ENCODE results near the gene GP5. TPM values are rescaled to one million over a fixed set of nuclear protein-coding genes. Genes with fewer than 3 reads are reported as not detected.

GP5 gene
- total and polyA plus RNA-seq, 2 of the 13 experiments (the other 11 are each of a cell fraction or from before 2014, with no cell fraction given): not detected

- no peak for TF ChIP-seq ATF7-NPFF (CRISPR knock-in tag; IDR thresholded peaks at IDR 0.05; ENCODE audit: low read depth)
- no peak for TF ChIP-seq HIC2 (CRISPR knock-in tag; IDR thresholded peaks at IDR 0.05; ENCODE audit: low read depth)
- no peak for TF ChIP-seq ZNF451 (CRISPR knock-in tag; IDR thresholded peaks at IDR 0.05)
- no peak for TF ChIP-seq NCOA5 (CRISPR knock-in tag; IDR thresholded peaks at IDR 0.05)
- TF ChIP-seq THYN1 (CRISPR knock-in tag; IDR thresholded peaks at IDR 0.05; ENCODE audit: borderline replicate concordance, low read depth): no peak
- TF ChIP-seq PAWR (CRISPR knock-in tag; IDR thresholded peaks at IDR 0.05; ENCODE audit: borderline replicate concordance): no peak
- TF ChIP-seq ZNF234 (CRISPR knock-in tag; conservative IDR thresholded peaks at IDR 0.05): no peak
- TF ChIP-seq KLF12 (CRISPR knock-in tag; IDR thresholded peaks at IDR 0.05; ENCODE audit: borderline replicate concordance): no peak
- TF ChIP-seq HNRNPL (IDR thresholded peaks at IDR 0.05; ENCODE audit: low read depth, low read length): no peak
- no peak for TF ChIP-seq CCAR2 (optimal IDR thresholded peaks at IDR 0.05; ENCODE audit: low read depth, low read length)
- no peak for TF ChIP-seq ZXDC (CRISPR knock-in tag; IDR thresholded peaks at IDR 0.05)
- TF ChIP-seq FOXA3 (CRISPR knock-in tag; IDR thresholded peaks at IDR 0.05): peak; percentile 94
- no peak for TF ChIP-seq RELA (CRISPR knock-in tag; IDR thresholded peaks at IDR 0.05)
- no peak for TF ChIP-seq ZNF614 (CRISPR knock-in tag; IDR thresholded peaks at IDR 0.05; ENCODE audit: borderline replicate concordance)
- TF ChIP-seq TCF7L2 (IDR thresholded peaks at IDR 0.05; ENCODE audit: low read depth, low read length): no peak
- no peak for TF ChIP-seq NRL (CRISPR knock-in tag; IDR thresholded peaks at IDR 0.05; ENCODE audit: borderline replicate concordance)
- no peak for TF ChIP-seq ZKSCAN8 (CRISPR knock-in tag; IDR thresholded peaks at IDR 0.05; ENCODE audit: borderline replicate concordance)
- no peak for TF ChIP-seq ZNF292 (CRISPR knock-in tag; IDR thresholded peaks at IDR 0.05; ENCODE audit: borderline replicate concordance, low read depth)
- no peak for TF ChIP-seq WIZ (CRISPR knock-in tag; IDR thresholded peaks at IDR 0.05)
- TF ChIP-seq HNRNPH1 (optimal IDR thresholded peaks at IDR 0.05; ENCODE audit: low read depth, low read length): no peak
- TF ChIP-seq ZNF646 (CRISPR knock-in tag; IDR thresholded peaks at IDR 0.05): no peak
These were observed 47.7 kb upstream of the GP5 start (continued) for GRCh38 chr3:194446754-194447153.
